ENCODE measurements around the gene EVC2. TPM values are rescaled to one million over a fixed set of nuclear protein-coding genes. Genes with fewer than 3 reads are reported as not detected.

EVC2 gene
- total and polyA plus RNA-seq, 9 of the 15 experiments (the other 6 are each of a cell fraction or from before 2014, with no cell fraction given), result 0.03 to 0.55 (median 0.38) TPM; not detected in 1

- no peaks in the 10 kb centered on the region for H3K9me1 ChIP-seq (ENCODE audit: control insufficient read depth, insufficient read depth, low read length)
- no peaks in the 10 kb centered on the region for H3K9me3 ChIP-seq (replicated peaks; ENCODE audit: control insufficient read depth, insufficient read depth, low read depth, low read length)
- no peak overlapping the region for H3K4me2 ChIP-seq (ENCODE audit: insufficient read depth, low read length)
- H2AFZ ChIP-seq (ENCODE audit: low read depth, low read length), result no peak overlapping the region
- no peak for ATAC-seq
- H3K4me1 ChIP-seq (replicated peaks in 1 of 2; ENCODE audit: control insufficient read depth in 2 of 2, insufficient read depth in 2 of 2, low read length in 2 of 2), result no peaks in the 10 kb centered on the region
- H3K27ac ChIP-seq (ENCODE audit: extremely low read depth, low read depth, low read length), result no peak overlapping the region
- in situ Hi-C loops (cut with MboI) (no loop called here), intact Hi-C loops (cut with micrococcal nuclease) (no loop called here)
- no peak overlapping the region for H3K9ac ChIP-seq (ENCODE audit: insufficient read depth in 1 of 2, low read depth in 2 of 2, low read length in 2 of 2)
- FAIRE-seq, result no peak
- no peaks in the 10 kb centered on the region for H4K20me1 ChIP-seq (replicated peaks; ENCODE audit: control insufficient read depth, insufficient read depth, low read length)
- POLR2A ChIA-PET, result no interaction called here
- peaks cover 0 to 9% of the 10 kb centered on the region in 2 experiments; a peak in 2 of 5 replicates for H3K27me3 ChIP-seq (ENCODE audit: control insufficient read depth in 2 of 2, insufficient read depth in 2 of 2, low read length in 2 of 2)
- TF ChIP-seq MAFF (IDR thresholded peaks at IDR 0.05; ENCODE audit: low read length) (no peak), HIVEP1 (CRISPR knock-in tag; IDR thresholded peaks at IDR 0.05) (no peak), MAZ (CRISPR knock-in tag; conservative IDR thresholded peaks at IDR 0.05 in 1 of 2, IDR thresholded peaks at IDR 0.05 in 1 of 2) (no peak), E2F5 (CRISPR knock-in tag; IDR thresholded peaks at IDR 0.05) (no peak), PREB (CRISPR knock-in tag; IDR thresholded peaks at IDR 0.05) (no peak)
- WGBS (ENCODE audit: insufficient coverage, low coverage, missing lambda C conversion rate), result 4% methylated on average over 5 of the region's 11 CpGs
- no TSS peak for BruUV-seq (replicated peaks)
- H3K4me3 ChIP-seq, result no peak overlapping the region
- no peaks in the 10 kb centered on the region for H3K79me2 ChIP-seq (ENCODE audit: control insufficient read depth, insufficient read depth, low read length)
- no peaks in the 10 kb centered on the region for H3K36me3 ChIP-seq (ENCODE audit: control insufficient read depth, insufficient read depth, low read length)
- no peak for DNase-seq (ENCODE audit: extremely low read depth in 1 of 4, low spot score in 3 of 4)
- CTCF ChIA-PET (ENCODE audit: low intra/inter-chr PET ratio), result no interaction called here
Observed at GRCh38 chr4:5618051-5618960, 90.1 kb downstream of the EVC2 start.
